HepG2 (cell line): ENCODE results near the gene COPZ2.

ENCODE experiments used
- CHD2 ChIP-seq: IDR thresholded peaks from 2 replicates; pipeline ENCODE4 v1.6.1; 2011; ENCODE audit warnings: low read depth, low read length, improper control_type of control experiment
- EZH2 ChIP-seq: conservative IDR thresholded peaks from 2 replicates; pipeline ENCODE4 v1.6.1; 2012; ENCODE audit warnings: mild to moderate bottlenecking, low read depth, low read length, moderate library complexity
- HMG20B ChIP-seq: conservative IDR thresholded peaks from 2 replicates; pipeline ENCODE4 v1.6.1; 2016; ENCODE audit warnings: missing genetic modification reagents, missing compliant biosample characterization
- MAX ChIP-seq: IDR thresholded peaks from 2 replicates; pipeline ENCODE4 v1.6.1; 2012; ENCODE audit warnings: inconsistent platforms
- MED13 ChIP-seq: sonication (generic); formaldehyde crosslinking; IDR thresholded peaks from 2 replicates; pipeline ENCODE4 v1.5.0; 2020; ENCODE audit warnings: missing genetic modification reagents
- NFYB ChIP-seq: sonication (generic); formaldehyde crosslinking; IDR thresholded peaks from 2 replicates; pipeline ENCODE4 v1.4.0; 2020; ENCODE audit warnings: missing genetic modification reagents
- ZBTB46 ChIP-seq: sonication (generic); formaldehyde crosslinking; IDR thresholded peaks from 2 replicates; pipeline ENCODE4 v1.4.0; 2020; ENCODE audit warnings: mild to moderate bottlenecking, missing genetic modification reagents, borderline replicate concordance
- ZNF746 ChIP-seq: sonication (generic); formaldehyde crosslinking; IDR thresholded peaks from 2 replicates; pipeline ENCODE4 v1.8.0; 2022; ENCODE audit warnings: mild to moderate bottlenecking, missing genetic modification reagents
- ZNF775 ChIP-seq: sonication (generic); formaldehyde crosslinking; IDR thresholded peaks from 2 replicates; pipeline ENCODE4 v1.4.0; 2020; ENCODE audit warnings: missing genetic modification reagents, mild to moderate bottlenecking, moderate library complexity, borderline replicate concordance
- ZSCAN20 ChIP-seq: sonication (generic); formaldehyde crosslinking; IDR thresholded peaks from 2 replicates; pipeline ENCODE4 v1.4.0; 2020; ENCODE audit warnings: missing genetic modification reagents, mild to moderate bottlenecking, borderline replicate concordance
- TF ChIP-seq, protein P1 (sequence below): sonication (generic); formaldehyde crosslinking; IDR thresholded peaks from 2 replicates; pipeline ENCODE4 v1.4.0; 2020; ENCODE audit warnings: mild to moderate bottlenecking, missing genetic modification reagents

- TF ChIP-seq ZNF775 (CRISPR knock-in tag) (no peak), ZNF746 (CRISPR knock-in tag) (no peak), ZBTB46 (CRISPR knock-in tag) (0 out of 2 replicates have a peak, but pooled peaks have one; percentile 84), MAX (peak; percentile 28; the same call in 1 of the 2 replicates), ZSCAN20 (CRISPR knock-in tag) (no peak), HMG20B (CRISPR knock-in tag) (no peak), NFYB (no peak), CHD2 (no peak), EZH2 (no peak), MED13 (CRISPR knock-in tag) (no peak)
- TF ChIP-seq, protein P1, sequence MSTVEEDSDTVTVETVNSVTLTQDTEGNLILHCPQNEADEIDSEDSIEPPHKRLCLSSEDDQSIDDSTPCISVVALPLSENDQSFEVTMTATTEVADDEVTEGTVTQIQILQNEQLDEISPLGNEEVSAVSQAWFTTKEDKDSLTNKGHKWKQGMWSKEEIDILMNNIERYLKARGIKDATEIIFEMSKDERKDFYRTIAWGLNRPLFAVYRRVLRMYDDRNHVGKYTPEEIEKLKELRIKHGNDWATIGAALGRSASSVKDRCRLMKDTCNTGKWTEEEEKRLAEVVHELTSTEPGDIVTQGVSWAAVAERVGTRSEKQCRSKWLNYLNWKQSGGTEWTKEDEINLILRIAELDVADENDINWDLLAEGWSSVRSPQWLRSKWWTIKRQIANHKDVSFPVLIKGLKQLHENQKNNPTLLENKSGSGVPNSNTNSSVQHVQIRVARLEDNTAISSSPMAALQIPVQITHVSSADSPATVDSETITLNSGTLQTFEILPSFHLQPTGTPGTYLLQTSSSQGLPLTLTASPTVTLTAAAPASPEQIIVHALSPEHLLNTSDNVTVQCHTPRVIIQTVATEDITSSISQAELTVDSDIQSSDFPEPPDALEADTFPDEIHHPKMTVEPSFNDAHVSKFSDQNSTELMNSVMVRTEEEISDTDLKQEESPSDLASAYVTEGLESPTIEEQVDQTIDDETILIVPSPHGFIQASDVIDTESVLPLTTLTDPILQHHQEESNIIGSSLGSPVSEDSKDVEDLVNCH (CRISPR knock-in tag), result no peak
Observed at GRCh38 chr17:48026502-48027321, 10.9 kb downstream of the COPZ2 start.
